Muscle of arm (tissue), 12 donors: Measurements from ENCODE around the gene AP1M1. TPM values are rescaled to one million over a fixed set of nuclear protein-coding genes. Genes with fewer than 3 reads are reported as not detected.

Experiments
- DNase-seq: peaks from one replicate; pipeline ENCODE4 v3.0.0-alpha.2; 2013
- polyA plus RNA-seq, 12 donors: library from polyadenylated mRNA; unstranded; fragments of 120-200 nt; gene quantifications; one replicate each; pipeline ENCODE4 v1.2.1, GENCODE V29; 2013; ENCODE audit not compliant: insufficient read length in 12 of 12

The AP1M1 gene
- polyA plus RNA-seq, 12 donors = 33.0 to 94.9 (median 41.2) TPM; not detected in 1

DNA sequence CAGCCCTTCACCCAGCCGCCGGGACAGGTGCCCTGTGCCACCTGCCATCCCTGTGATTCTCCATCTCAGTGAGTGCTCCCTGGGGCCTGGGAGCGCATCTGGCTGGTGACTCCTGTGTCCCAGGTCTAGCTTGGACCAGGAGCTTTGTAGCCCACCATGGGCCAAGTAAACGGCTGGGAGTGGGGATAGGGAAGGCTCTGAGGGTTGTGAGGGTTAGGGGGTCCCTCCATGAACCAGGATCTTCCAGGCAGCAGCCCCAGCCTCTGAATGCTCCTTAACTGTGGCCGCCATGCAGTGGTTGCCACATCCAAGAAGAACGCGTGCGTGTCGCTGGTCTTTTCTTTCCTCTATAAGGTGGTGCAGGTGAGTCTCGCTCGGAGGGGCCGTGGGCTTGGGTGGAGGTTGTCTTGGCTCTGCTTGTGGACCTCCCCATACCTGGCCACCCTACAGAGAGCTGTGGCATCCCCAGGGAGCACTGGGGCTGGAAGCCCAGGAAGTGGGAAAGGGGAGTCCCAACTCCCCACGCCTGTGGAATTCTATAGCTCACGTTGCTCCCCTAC lies 8.4 kb downstream of the AP1M1 start:
- no peak for DNase-seq

DNA sequence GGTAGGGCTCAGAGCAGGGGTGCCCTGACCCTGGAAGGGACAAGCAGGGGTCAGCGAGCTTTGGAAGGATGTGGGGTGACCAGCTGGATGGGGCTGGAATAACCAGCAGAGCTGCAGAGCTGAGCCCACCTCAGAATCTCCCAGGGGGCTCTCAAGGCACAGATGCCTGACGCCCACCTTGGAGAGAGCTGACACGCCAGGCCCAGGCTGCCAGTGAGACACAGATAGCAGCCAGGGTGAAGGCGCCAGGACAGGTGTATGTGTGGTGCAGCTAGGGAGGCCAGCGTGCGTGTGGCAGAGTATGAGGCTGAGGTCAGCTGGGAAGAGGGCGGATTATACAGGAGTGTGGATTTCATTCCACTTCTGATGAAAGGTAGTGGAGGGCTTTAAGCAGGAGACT lies 8.9 kb downstream of the AP1M1 start:
- DNase-seq = no peak

GRCh38 chr19:16207063-16207462 lies 9.4 kb downstream of the AP1M1 start:
- no peak for DNase-seq

GRCh38 chr19:16207490-16208025 lies 9.8 kb downstream of the AP1M1 start:
- no peak for DNase-seq

GRCh38 chr19:16208064-16208759 lies 10.5 kb downstream of the AP1M1 start:
- DNase-seq = no peak

DNA sequence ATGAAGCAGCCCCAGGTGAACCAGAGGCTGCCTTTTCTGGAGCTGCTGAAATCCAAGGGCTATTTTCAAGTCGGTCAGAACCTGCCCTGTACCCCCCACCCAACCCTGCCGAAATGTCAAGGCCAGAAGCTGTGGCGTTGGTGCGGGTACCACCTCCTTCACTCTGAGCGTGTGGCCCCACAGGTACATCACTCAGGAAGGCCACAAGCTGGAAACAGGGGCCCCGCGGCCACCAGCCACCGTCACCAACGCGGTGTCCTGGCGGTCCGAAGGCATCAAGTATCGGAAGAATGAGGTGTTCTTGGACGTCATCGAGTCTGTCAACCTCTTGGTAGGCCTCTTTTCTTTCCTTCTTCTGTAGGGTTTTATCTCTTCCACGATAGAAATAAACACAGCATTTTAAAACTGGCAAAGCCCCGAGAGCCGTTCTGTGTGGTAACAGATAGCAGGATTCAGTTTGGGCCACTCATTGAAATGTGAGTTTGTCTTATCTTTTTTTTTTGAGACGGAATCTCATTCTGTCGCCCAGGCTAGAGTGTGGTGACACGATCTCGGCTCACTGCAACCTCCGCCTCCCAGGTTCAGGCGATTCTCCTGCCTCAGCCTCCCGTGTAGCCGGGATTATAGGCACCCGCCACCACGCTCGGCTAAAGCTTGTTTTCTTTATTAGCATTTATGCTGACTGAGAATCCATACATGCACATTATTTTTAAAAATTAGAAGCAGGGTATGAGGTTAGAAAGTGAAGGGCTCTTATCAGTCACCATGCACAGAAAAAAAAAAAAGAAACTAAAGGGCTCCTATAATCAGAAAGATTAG lies 11.3 kb downstream of the AP1M1 start:
- no peak for DNase-seq

DNA sequence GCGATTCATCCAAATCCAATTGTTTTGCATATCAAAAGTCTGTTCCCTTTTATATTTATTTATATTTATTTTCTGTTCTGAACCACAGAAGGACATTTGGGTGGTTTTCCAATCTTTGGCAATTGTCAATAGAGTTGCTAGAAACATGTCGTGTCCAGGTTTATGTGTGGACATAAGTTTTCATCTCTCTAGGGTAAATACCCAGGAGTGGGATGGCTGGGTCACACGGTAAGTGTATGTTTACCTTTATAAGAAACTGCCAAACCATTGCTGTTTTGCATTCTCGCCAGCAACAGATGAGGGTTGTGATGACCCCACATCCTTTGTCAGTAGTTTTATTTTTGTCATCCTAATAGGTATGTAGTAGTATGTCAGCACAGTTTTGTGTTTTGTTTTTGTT lies 12.5 kb downstream of the AP1M1 start:
- no peak for DNase-seq

GRCh38 chr19:16213076-16213475 lies 15.4 kb downstream of the AP1M1 start:
- DNase-seq = no peak

DNA sequence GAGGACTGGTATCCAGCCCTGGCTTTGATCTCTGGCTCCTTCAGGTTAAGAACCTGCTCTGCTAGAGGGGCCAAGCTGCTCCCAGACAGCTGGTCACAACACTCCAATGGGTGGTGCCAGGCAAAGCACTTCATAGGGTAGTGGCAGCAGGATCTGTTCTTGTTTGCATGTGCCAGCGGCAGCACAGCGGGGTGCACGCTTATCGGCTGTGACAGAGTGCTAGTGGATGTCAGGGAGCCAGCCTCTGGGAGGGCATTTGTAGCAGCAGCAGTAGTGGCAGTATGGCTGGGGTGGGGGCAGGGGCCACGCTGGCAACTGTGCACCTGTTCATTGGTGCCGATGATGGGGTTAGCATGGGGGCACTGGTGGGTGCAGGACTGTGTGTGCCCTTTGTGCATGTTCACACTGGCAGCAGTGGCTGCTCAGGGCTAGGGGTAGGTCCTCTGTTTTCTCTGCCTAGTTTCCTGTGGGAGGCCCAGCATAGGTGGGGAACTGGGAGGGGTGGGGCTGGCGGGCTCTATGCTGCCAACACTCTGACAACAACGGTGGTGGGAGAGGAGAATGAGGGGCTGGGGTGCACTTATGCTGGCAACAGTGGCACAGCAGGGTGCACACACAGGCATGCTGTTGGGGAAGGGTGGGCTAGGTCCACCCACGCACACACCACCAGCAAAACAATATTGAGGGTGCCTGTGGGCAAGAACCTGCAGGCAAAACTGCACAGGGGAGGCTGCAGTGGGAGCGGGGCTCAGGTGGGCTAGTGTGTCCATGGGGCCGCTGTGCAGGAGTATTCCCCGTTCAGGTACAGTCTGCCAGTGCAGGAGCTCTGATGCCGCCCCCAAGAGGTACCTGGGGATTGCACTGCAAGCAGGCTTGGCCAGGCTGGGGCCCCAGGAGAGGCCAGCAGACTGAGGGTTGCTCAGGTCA lies 19.3 kb downstream of the AP1M1 start:
- DNase-seq = no peak

DNA sequence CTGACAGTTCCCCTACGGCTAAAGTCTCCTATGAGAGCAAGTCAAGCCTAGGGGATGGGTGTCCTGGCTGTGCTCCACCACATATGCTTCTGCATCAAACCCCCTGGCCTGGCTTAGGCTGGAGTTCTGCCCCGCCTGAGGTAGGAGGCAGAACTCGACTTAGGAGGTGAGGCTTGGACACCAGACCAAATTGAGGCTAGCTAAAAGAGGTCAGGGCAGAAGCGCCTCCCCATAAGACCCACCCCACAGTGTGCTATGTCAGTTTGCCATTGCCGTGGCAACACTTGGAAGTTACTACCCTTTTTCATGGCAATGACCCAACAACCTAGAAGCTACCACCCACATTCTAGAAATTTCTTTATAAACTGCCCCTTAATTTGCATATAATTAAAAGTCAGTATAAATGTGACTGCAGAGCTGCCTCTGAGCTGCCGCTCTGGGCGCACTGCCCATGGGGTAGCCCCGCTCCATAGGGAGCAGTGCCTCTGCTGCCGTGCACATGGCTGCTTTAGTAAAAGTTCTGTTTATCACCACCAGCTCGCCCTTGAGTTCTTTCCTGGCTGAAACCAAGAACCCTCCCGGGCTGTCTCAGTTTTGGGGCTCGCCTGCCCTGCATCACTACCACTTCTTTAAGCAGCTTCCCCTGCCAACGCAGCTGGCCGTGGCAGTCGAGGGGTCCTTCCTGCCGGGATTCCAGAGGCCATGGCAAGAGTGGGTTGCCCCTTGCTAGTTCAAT lies 20.2 kb downstream of the AP1M1 start:
- no peak for DNase-seq

DNA sequence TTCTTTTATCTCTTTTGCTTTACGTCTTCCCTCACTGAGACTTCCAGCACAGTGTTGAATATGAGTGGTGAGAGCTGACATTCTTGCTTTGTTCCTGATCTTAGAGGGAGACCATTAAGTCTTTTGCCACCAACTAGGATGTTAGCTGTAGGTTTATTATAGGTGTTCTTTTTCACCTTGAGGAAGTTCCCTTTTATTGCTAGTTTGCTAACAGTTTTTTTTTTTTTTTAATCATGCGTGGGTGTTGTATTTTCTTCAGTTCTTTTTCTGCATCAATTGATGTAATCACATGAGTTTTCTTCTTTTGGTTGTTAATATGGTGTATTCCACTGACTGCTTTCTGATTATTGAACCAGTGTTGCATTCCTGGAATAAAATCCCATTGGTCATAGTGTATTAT lies 21.1 kb downstream of the AP1M1 start:
- no peak for DNase-seq

DNA sequence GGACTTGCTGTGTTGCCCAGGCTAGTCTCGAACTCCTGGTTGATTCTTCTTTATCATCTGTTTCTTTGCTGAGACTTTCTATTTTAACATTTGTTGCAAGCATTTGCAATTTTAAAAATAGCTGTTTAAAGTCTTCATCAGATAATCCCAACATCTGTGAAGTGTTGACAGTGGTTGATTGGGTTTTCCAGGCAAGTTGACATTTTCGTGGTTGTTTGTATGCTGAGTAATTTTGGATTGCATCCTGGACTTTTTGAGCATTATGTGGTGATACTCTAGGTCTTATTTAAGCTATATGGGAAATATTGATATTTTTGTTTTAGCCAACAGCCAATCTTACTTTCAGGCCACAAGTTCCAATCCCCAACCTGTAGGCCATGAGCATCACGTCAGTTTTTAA lies 25.1 kb downstream of the AP1M1 start:
- DNase-seq = no peak

GRCh38 chr19:16223746-16224145 lies 26.0 kb downstream of the AP1M1 start:
- no peak for DNase-seq

DNA sequence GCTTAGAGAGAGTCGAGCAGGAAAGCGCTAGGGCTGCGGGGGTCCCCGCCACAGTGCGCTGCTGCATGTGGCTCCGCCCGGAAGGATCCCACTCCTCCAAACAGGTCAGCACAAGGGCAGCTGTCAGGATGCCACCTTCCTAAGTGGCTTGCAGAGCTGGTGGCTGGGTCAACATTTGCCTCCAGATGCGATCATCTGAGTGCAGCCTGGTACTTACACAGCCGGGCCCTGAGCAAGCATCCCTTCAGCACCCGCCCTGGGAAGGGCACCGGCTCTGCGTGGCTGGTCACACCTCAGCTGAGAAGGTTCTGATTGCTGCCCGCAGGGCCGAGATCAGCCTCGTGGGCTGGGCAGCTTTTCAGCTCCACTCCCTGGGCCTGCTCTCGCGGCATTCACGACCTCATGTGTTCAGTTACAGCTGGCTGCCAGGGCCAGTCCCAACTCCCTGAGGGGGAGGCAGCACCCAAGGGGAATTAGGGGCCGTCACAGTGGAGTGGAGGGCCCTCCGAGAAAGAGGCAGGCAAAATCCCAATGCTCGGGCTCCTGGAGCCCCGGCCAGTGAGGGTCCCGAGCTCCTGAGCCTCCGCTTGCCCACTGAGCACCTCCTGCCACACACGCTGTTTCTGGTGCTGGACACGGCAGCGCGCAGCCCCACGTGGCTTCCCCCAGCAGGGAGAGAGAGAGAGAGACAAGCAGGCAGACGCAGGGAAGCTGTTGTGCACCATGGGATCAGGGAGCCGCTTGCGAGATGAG lies 26.8 kb downstream of the AP1M1 start:
- no peak for DNase-seq

- no peak for DNase-seq
Measured at GRCh38 chr19:16225279-16226183, 27.8 kb downstream of the AP1M1 start.

DNA sequence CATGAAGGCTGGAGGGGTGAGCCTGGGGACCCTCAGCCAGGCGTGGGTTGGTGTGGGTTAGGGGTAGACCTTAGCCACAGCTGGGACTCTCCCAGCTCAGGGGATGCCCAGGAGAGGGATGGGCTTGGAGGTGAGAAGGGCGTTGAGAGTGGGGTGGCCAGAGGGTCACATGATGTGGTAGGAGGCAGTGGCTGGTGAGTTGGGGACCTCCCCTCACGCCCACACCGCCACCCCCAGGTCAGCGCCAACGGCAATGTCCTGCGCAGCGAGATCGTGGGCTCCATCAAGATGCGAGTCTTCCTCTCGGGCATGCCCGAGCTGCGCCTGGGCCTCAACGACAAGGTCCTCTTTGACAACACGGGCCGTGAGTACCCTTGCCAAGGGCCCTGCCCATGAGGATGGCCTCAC lies 28.5 kb downstream of the AP1M1 start:
- no peak for DNase-seq

DNA sequence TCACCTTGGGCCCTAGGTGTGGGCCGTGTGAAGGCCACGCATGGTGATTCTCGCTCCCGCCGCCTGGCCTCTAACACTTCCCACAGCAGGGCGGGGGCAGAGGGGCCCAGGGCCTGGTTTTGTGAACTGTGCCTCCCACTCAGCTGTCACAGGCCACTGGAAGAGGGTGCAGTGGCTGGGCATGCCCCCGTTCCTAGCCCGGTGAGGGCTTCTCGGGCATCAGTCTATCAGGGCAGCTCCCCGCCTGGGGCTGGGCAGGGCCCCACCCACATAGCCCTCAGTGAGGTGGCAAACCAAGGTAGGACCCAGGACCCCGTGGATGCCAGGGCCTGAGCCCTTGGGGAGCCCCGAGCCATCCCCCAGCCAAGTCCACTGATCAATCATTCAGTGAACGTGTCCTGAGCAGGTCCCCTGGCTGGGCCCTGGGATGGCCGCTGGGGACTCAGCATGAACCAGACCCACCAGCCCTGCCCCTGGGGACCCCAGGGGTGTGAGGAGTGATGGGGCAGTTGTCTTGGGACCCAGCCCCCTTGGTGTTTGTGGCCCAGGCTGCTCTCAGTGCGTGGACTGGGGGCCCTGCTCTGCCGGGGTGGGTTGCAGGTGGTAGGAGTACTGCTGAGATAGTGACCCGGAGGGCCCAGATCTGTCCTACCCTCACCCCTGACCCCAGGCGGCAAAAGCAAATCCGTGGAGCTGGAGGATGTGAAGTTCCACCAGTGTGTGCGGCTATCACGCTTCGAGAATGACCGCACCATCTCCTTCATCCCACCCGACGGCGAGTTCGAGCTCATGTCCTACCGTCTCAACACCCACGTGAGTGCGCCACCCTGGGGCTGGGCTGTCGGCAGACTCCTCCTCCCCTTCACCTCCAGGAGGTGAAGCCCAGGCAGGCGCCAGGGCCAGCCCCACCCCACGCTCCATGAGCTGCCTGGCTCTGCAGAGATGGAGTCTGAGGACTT lies 29.4 kb downstream of the AP1M1 start:
- DNase-seq = no peak
